RWPE2 (cell line): ENCODE data around the gene IL1RAPL1.
A peak's percentile ranks its signal among the peaks of the same experiment; 100 is the strongest.

Experiments
- ATAC-seq: fragments of 200-7000 bp; cut with Tn5 transposase; 3 replicates; pipeline ENCODE4 v1.9.1; 2021; ENCODE audit warnings: low read depth
- DNase-seq: peaks from one replicate; pipeline ENCODE4 v3.0.0-alpha.2; 2020; ENCODE audit warnings: low spot score
- H3K27ac ChIP-seq: fragments of 450-650 bp; 2 replicates; pipeline ENCODE4 v1.5.1; 2017; ENCODE audit warnings: mild to moderate bottlenecking; ENCODE audit not compliant: poor library complexity, severe bottlenecking
- H3K27me3 ChIP-seq: fragments of 250-450 bp; sonication (Bioruptor Pico); 2 replicates; pipeline ENCODE4 v1.5.1; 2021; ENCODE audit warnings: mild to moderate bottlenecking, moderate library complexity; ENCODE audit not compliant: insufficient read depth, poor library complexity, severe bottlenecking
- H3K36me3 ChIP-seq: fragments of 250-450 bp; sonication (Bioruptor Pico); 2 replicates; pipeline ENCODE4 v1.5.1; 2020; ENCODE audit warnings: low read depth, mild to moderate bottlenecking, moderate library complexity
- H3K4me1 ChIP-seq: fragments of 250-450 bp; sonication (Bioruptor Pico); 2 replicates; pipeline ENCODE4 v1.5.1; 2021; ENCODE audit warnings: mild to moderate bottlenecking, moderate library complexity; ENCODE audit not compliant: insufficient read depth, poor library complexity, severe bottlenecking
- H3K4me3 ChIP-seq: fragments of 250-450 bp; sonication (Bioruptor Pico); 2 replicates; pipeline ENCODE4 v1.5.1; 2021; ENCODE audit warnings: mild to moderate bottlenecking, moderate library complexity; ENCODE audit not compliant: severe bottlenecking
- H3K9me3 ChIP-seq: fragments of 250-450 bp; sonication (Bioruptor Pico); 2 replicates; pipeline ENCODE4 v1.5.1; 2021; ENCODE audit warnings: mild to moderate bottlenecking, moderate library complexity; ENCODE audit not compliant: severe bottlenecking
- CTCF ChIP-seq: fragments of 450-650 bp; IDR thresholded peaks from one replicate; pipeline ENCODE4 v1.5.1; 2017; ENCODE audit warnings: mild to moderate bottlenecking, moderate library complexity; ENCODE audit not compliant: poor library complexity, severe bottlenecking

IL1RAPL1 gene

GRCh38 chrX:28998609-28999135, 411.4 kb downstream of the IL1RAPL1 start:
- DNase-seq (no peak), ATAC-seq (no peak)
- H3K9me3 ChIP-seq, result no peaks in the 10 kb centered on the region
- no peaks in the 10 kb centered on the region for H3K27me3 ChIP-seq
- no peak overlapping the region for H3K27ac ChIP-seq
- no peaks in the 10 kb centered on the region for H3K4me1 ChIP-seq
- no peak for TF ChIP-seq CTCF
- no peak overlapping the region for H3K4me3 ChIP-seq
- H3K36me3 ChIP-seq, result no peaks in the 10 kb centered on the region

GRCh38 chrX:29012867-29013266, 425.6 kb downstream of the IL1RAPL1 start:
- Histone ChIP-seq H3K9me3 (no peaks in the 10 kb centered on the region), H3K27ac (no peak overlapping the region), H3K4me3 (no peak overlapping the region), H3K27me3 (no peaks in the 10 kb centered on the region), H3K36me3 (no peaks in the 10 kb centered on the region), H3K4me1 (no peaks in the 10 kb centered on the region)
- DNase-seq (no peak), ATAC-seq (no peak)
- TF ChIP-seq CTCF, result no peak

GRCh38 chrX:29023207-29023606, 436.0 kb downstream of the IL1RAPL1 start:
- no peak overlapping the region for H3K27ac ChIP-seq
- DNase-seq, result no peak
- H3K9me3 ChIP-seq, result no peaks in the 10 kb centered on the region
- TF ChIP-seq CTCF, result no peak
- H3K4me3 ChIP-seq, result no peak overlapping the region
- no peak for ATAC-seq
- no peaks in the 10 kb centered on the region for H3K27me3 ChIP-seq
- H3K36me3 ChIP-seq, result no peaks in the 10 kb centered on the region
- H3K4me1 ChIP-seq, result no peaks in the 10 kb centered on the region

- ATAC-seq (peak; percentile 58; the same call in 2 of the 3 replicates), DNase-seq (no peak)
- Histone ChIP-seq H3K36me3 (no peaks in the 10 kb centered on the region), H3K27me3 (no peaks in the 10 kb centered on the region), H3K4me3 (no peak overlapping the region), H3K4me1 (no peaks in the 10 kb centered on the region), H3K27ac (no peak overlapping the region), H3K9me3 (no peaks in the 10 kb centered on the region)
- TF ChIP-seq CTCF, result no peak
Observed at GRCh38 chrX:29024871-29025270, 437.6 kb downstream of the IL1RAPL1 start.

GRCh38 chrX:29039501-29039900, 452.3 kb downstream of the IL1RAPL1 start:
- no peak for TF ChIP-seq CTCF
- Histone ChIP-seq H3K36me3 (no peaks in the 10 kb centered on the region), H3K27ac (no peak overlapping the region), H3K4me1 (no peaks in the 10 kb centered on the region), H3K4me3 (no peak overlapping the region), H3K27me3 (no peaks in the 10 kb centered on the region), H3K9me3 (no peaks in the 10 kb centered on the region)
- no peak for ATAC-seq
- DNase-seq, result no peak
